Upper lobe of right lung (tissue), 1 donor: ENCODE results near the gene MINDY4B. TPM values are rescaled to one million over a fixed set of nuclear protein-coding genes. Genes with fewer than 3 reads are reported as not detected.

Source experiments
- ATAC-seq: fragments of 200-7000 bp; cut with Tn5 transposase; one replicate; pipeline ENCODE4 v1.9.1; 2020; ENCODE audit warnings: mild to moderate bottlenecking, moderate library complexity
- DNase-seq: peaks from one replicate; pipeline ENCODE4 v3.0.0-alpha.2; 2020
- H3K27ac ChIP-seq: fragments of 200-600 bp; one replicate; pipeline ENCODE4 v1.8.0; 2022
- H3K27me3 ChIP-seq: fragments of 200-600 bp; one replicate; pipeline ENCODE4 v1.8.0; 2022; ENCODE audit warnings: mild to moderate bottlenecking
- H3K36me3 ChIP-seq: fragments of 200-600 bp; one replicate; pipeline ENCODE4 v1.8.0; 2022
- H3K4me1 ChIP-seq: fragments of 200-600 bp; one replicate; pipeline ENCODE4 v1.8.0; 2022
- H3K4me3 ChIP-seq: fragments of 200-600 bp; one replicate; pipeline ENCODE4 v1.8.0; 2022; ENCODE audit warnings: mild to moderate bottlenecking
- H3K9me3 ChIP-seq: fragments of 200-600 bp; one replicate; pipeline ENCODE4 v1.8.0; 2022
- CTCF ChIP-seq: fragments of 200-600 bp; IDR thresholded peaks from one replicate; pipeline ENCODE4 v1.8.0; 2022; ENCODE audit warnings: antibody characterized with exemption
- intact Hi-C: fragments of 100-400 bp; cut with DNase I; formaldehyde crosslinking; loops from one replicate; pipeline ENCODE4 v1.11.0; 2022
- total RNA-seq: library from RNA; stranded (reverse); fragmentation: NEBNext Ultra II Directional; extraction: Animal tissue kit (Norgen Biotek cat#: 25700); gene quantifications from one replicate; pipeline ENCODE4 v1.2.1, GENCODE V29; 2021
- donor health status: DM: no; HTN: yes; CAD: no; lungs with severe emphysema.

Gene MINDY4B
- total RNA-seq, 1 donor from 2014 or later, result not detected

- DNase-seq (no peak), ATAC-seq (no peak)
- no peak overlapping the region for H3K27ac ChIP-seq
- no peaks in the 10 kb centered on the region for H3K9me3 ChIP-seq
- no peak overlapping the region for H3K4me3 ChIP-seq
- H3K4me1 ChIP-seq, result no peaks in the 10 kb centered on the region
- no peak for TF ChIP-seq CTCF
- H3K36me3 ChIP-seq, result no peaks in the 10 kb centered on the region
- peaks cover 9% of the 10 kb centered on the region for H3K27me3 ChIP-seq
- intact Hi-C loops, result no loop called here
Observed at GRCh38 chr3:150922611-150923010, 17.4 kb upstream of the MINDY4B start.

GRCh38 chr3:150921209-150921608 is 16.0 kb upstream of the MINDY4B start:
- ATAC-seq, result no peak

GRCh38 chr3:150920236-150920635 is 15.0 kb upstream of the MINDY4B start:
- H3K4me3 ChIP-seq, result no peak overlapping the region
- no peak for ATAC-seq
- no peak for DNase-seq
- intact Hi-C loops, result no loop called here
- H3K9me3 ChIP-seq, result no peaks in the 10 kb centered on the region
- H3K4me1 ChIP-seq, result no peaks in the 10 kb centered on the region
- H3K27me3 ChIP-seq, result peaks cover 2% of the 10 kb centered on the region
- H3K27ac ChIP-seq, result no peak overlapping the region
- no peak for TF ChIP-seq CTCF
- no peaks in the 10 kb centered on the region for H3K36me3 ChIP-seq

More at GRCh38 chr3:150921209-150921608, 16.0 kb upstream of the MINDY4B start:
- Histone ChIP-seq H3K27ac (no peak overlapping the region), H3K36me3 (no peaks in the 10 kb centered on the region), H3K9me3 (no peaks in the 10 kb centered on the region), H3K4me3 (no peak overlapping the region), H3K27me3 (peaks cover 9% of the 10 kb centered on the region), H3K4me1 (no peaks in the 10 kb centered on the region)
- DNase-seq, result no peak
- intact Hi-C loops, result no loop called here
- no peak for TF ChIP-seq CTCF

GRCh38 chr3:150917951-150918350 is 12.7 kb upstream of the MINDY4B start:
- no peaks in the 10 kb centered on the region for H3K4me1 ChIP-seq
- no peaks in the 10 kb centered on the region for H3K36me3 ChIP-seq
- ATAC-seq (no peak), DNase-seq (no peak)
- no peaks in the 10 kb centered on the region for H3K27me3 ChIP-seq
- TF ChIP-seq CTCF, result no peak
- H3K27ac ChIP-seq, result no peak overlapping the region
- H3K9me3 ChIP-seq, result no peaks in the 10 kb centered on the region
- no peak overlapping the region for H3K4me3 ChIP-seq
- intact Hi-C loops, result no loop called here

GRCh38 chr3:150913133-150913922 is 8.1 kb upstream of the MINDY4B start:
- no peaks in the 10 kb centered on the region for H3K4me1 ChIP-seq
- H3K27ac ChIP-seq, result no peak overlapping the region
- ATAC-seq, result no peak
- TF ChIP-seq CTCF, result no peak
- H3K9me3 ChIP-seq, result no peaks in the 10 kb centered on the region
- H3K27me3 ChIP-seq, result no peaks in the 10 kb centered on the region
- no peaks in the 10 kb centered on the region for H3K36me3 ChIP-seq
- intact Hi-C loops, result no loop called here
- DNase-seq, result no peak
- H3K4me3 ChIP-seq, result no peak overlapping the region
